Peyer's patch (tissue), 4 donors: ENCODE data around the gene CD4. TPM values are rescaled to one million over a fixed set of nuclear protein-coding genes. Genes with fewer than 3 reads are reported as not detected.

Source experiments
- DNase-seq, 3 donors: peaks; one replicate each; pipeline ENCODE4 v3.0.0-alpha.2; 2017 to 2019
- H3K27ac ChIP-seq, 4 donors: fragments of 200-600 bp; sonication (generic); one replicate each; pipeline ENCODE4 v1.5.1; 2016 to 2019
- H3K27me3 ChIP-seq, 2 donors: fragments of 200-600 bp; sonication (generic); one replicate each; pipeline ENCODE4 v1.5.1; 2019
- H3K36me3 ChIP-seq, 3 donors: fragments of 200-600 bp; sonication (generic); one replicate each; pipeline ENCODE4 v1.5.1; 2016 to 2019
- H3K4me1 ChIP-seq, 4 donors: fragments of 200-600 bp; sonication (generic); one replicate each; pipeline ENCODE4 v1.5.1; 2016 to 2019
- H3K4me3 ChIP-seq, 4 donors: fragments of 200-600 bp; sonication (generic); 1 replicate in 3 of 4; 2 replicates in 1 of 4; pipeline ENCODE4 v1.5.1; 2016 to 2019; ENCODE audit warnings: mild to moderate bottlenecking in 1 of 4
- H3K9me3 ChIP-seq, 4 donors: fragments of 200-600 bp; sonication (generic); one replicate each; pipeline ENCODE4 v1.5.1; 2016 to 2019; ENCODE audit warnings: mild to moderate bottlenecking in 1 of 4
- POLR2A ChIP-seq, 2 donors: fragments of 450-650 bp; IDR thresholded peaks; one replicate each; pipeline ENCODE4 v1.5.1; 2017; ENCODE audit warnings: antibody characterized with exemption in 2 of 2, mild to moderate bottlenecking in 2 of 2, moderate library complexity in 2 of 2
- total RNA-seq, 4 donors: library from RNA; depleted of rRNA; stranded (reverse); fragments of >200 nt; gene quantifications; one replicate each; pipeline ENCODE4 v1.1.0, GENCODE V29; 2016
- TF ChIP-seq, protein P1 (sequence below), 6 experiments: fragments of 450-650 bp in 4 of 6; fragments of 200-600 bp in 2 of 6; sonication (generic) in 1 of 6; IDR thresholded peaks; one replicate each; pipeline ENCODE4 v1.5.1; 2017 to 2019; ENCODE audit warnings: antibody characterized with exemption in 6 of 6, mild to moderate bottlenecking in 3 of 6, moderate library complexity in 1 of 6

The CD4 gene
- total RNA-seq, 4 donors from 2014 or later: 2.1 to 9.1 (median 4.0) TPM

DNA sequence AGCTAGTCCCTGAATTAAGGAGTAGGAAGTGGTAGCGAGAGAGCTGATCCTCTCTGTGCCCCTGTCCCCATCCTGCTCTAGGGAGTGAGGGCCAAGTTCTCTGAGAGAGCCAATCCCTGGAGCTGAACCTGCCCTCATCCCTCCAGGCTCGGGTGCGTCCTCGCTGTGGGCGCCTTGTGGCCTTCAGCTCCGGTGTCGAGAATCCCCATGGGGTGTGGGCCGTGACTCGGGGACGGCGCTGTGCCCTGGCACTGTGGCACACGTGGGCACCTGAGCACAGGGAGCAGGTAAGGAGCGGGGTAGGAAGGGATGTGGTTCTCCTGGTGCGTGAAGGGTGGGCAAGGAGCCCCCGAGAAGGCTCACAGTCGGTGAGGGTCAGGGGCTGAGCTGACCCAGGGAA is 49.5 kb downstream of the CD4 start:
- TF ChIP-seq, protein P1, sequence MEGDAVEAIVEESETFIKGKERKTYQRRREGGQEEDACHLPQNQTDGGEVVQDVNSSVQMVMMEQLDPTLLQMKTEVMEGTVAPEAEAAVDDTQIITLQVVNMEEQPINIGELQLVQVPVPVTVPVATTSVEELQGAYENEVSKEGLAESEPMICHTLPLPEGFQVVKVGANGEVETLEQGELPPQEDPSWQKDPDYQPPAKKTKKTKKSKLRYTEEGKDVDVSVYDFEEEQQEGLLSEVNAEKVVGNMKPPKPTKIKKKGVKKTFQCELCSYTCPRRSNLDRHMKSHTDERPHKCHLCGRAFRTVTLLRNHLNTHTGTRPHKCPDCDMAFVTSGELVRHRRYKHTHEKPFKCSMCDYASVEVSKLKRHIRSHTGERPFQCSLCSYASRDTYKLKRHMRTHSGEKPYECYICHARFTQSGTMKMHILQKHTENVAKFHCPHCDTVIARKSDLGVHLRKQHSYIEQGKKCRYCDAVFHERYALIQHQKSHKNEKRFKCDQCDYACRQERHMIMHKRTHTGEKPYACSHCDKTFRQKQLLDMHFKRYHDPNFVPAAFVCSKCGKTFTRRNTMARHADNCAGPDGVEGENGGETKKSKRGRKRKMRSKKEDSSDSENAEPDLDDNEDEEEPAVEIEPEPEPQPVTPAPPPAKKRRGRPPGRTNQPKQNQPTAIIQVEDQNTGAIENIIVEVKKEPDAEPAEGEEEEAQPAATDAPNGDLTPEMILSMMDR (IDR thresholded peaks at IDR 0.05): no peak
- TF ChIP-seq POLR2A (IDR thresholded peaks at IDR 0.05): no peak
- no peak for DNase-seq
- Histone ChIP-seq H3K27me3 (no peaks in the 10 kb centered on the region), H3K36me3 (peaks cover 0 to 13% (median 0%) of the 10 kb centered on the region in 3 donors), H3K9me3 (no peaks in the 10 kb centered on the region), H3K4me3 (no peak overlapping the region), H3K27ac (no peak overlapping the region), H3K4me1 (peaks cover 0 to 4% (median 0%) of the 10 kb centered on the region in 4 donors)

DNA sequence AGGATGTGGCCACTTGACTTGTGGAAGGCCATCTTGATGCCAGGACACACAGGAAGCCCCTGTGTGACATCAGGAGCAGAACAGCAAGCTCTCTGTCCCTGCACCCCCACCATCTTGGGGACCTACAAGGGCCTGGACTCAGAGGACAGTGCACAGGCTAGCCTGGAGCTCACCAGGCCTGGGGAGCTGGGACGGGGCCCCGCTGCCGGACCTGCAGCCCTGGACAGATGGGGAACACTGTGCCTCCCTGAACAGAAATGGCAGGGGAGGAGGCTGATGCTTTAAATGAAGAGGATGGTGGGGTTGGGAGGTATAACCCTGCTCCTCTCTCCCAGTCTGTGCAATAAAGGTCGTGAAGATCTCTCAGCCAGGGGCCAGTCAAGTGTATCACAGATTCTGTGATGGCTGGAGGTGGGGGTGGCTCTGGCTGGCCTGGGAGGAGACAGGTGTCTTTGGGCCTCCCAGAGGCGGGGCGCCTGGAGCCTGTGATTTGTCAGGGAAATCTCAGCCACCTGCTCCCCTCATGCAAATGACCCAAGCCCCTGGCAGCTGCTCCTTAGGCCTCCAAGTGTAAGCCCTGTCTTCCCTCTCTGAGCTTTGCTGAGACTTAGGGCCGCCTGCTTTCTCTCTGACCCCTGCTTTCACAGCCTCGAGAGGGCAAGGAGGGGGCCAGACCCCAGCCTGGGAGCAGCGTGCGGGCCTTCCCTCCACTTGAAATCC is 50.3 kb downstream of the CD4 start:
- H3K27me3 ChIP-seq: no peaks in the 10 kb centered on the region
- H3K4me1 ChIP-seq: peaks cover 0 to 4% (median 0%) of the 10 kb centered on the region in 4 donors
- H3K9me3 ChIP-seq: no peaks in the 10 kb centered on the region
- peak in 2 of 3 donors; percentile 81 to 88 for DNase-seq
- peaks cover 0 to 13% (median 0%) of the 10 kb centered on the region in 3 donors for H3K36me3 ChIP-seq
- H3K27ac ChIP-seq: peak overlapping the region in 1 of 4 donors; percentile 73
- no peak overlapping the region for H3K4me3 ChIP-seq
- TF ChIP-seq, protein P1 (IDR thresholded peaks at IDR 0.05): no peak
- no peak for TF ChIP-seq POLR2A (IDR thresholded peaks at IDR 0.05)

DNA sequence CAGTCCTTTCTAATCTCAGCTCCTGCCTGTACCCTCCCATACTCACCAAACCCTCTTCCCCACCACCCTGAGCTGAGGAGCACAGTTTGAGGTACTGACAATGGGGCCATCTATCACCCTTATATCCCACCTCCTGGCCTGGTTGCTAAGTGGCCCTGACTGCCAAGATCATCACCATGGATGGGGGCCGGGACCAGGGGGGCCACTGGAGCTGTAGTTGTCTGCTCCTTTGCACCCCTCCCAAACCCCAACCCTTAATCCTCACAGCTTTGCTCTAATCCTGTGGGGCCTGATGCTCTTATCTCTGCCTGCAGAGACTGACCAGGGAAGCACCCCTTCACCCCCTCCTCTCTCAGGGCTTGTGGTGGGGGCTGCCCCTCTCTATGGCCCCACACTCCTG is 51.0 kb downstream of the CD4 start:
- no peak for TF ChIP-seq POLR2A (IDR thresholded peaks at IDR 0.05)
- TF ChIP-seq, protein P1 (IDR thresholded peaks at IDR 0.05): no peak
- Histone ChIP-seq H3K27me3 (no peaks in the 10 kb centered on the region), H3K36me3 (peaks cover 0 to 13% (median 0%) of the 10 kb centered on the region in 3 donors), H3K4me3 (no peak overlapping the region), H3K9me3 (no peaks in the 10 kb centered on the region), H3K27ac (peak overlapping the region in 1 of 4 donors; percentile 73), H3K4me1 (peaks cover 0 to 4% (median 0%) of the 10 kb centered on the region in 4 donors)
- DNase-seq: no peak

DNA sequence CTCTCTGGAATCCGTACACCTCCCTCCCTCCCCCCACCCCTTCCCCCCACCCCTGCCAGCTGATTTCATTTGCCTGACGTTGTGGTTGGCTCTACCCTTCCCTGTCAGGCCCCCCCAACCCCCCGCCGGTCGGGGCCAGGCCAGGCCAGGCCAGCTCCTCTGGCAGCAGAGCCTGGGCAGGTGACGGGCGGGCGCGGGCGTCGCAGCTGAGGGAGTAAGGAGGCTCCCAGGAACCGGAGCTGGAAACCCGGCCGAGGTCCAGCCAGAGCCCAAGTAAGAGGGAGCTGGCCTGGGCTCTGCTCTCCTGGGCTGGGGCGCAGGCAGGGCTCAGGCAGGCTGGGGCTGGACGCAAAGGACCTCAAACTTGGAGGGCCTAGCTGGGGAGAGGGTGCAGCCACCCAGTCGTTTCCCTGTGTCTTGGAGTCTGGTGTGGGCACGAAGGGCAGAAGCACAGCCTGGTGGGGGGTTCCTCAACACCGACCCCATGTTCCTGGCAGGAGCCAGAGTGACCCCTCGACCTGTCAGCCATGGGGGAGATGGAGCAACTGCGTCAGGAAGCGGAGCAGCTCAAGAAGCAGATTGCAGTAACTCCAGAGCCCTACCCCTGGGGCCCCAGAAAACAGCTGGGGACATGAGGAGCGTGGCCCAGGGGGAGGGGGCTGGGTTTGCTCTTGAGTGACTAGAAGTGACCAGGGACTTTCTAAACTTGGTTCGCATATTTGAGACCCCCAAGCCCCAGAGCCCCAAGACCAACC is 51.6 kb downstream of the CD4 start, which contains the start of gene GNB3:
Gene GNB3 (plus strand): TSS at position 165 of the 755 bp plus-strand sequence. CDS start 363 bp downstream, at position 528.
- Histone ChIP-seq H3K27me3 (no peaks in the 10 kb centered on the region), H3K9me3 (no peaks in the 10 kb centered on the region), H3K27ac (peak within 1 kb of the TSS in 1 of 4 donors; percentile 73), H3K36me3 (peaks cover 0 to 19% (median 0%) of the 10 kb centered on the region in 3 donors), H3K4me1 (peaks cover 0 to 4% (median 0%) of the 10 kb centered on the region in 4 donors), H3K4me3 (no peak within 1 kb of the TSS)
- TF ChIP-seq, protein P1 (IDR thresholded peaks at IDR 0.05): no peak
- TF ChIP-seq POLR2A (IDR thresholded peaks at IDR 0.05): no peak
- DNase-seq: no peak

DNA sequence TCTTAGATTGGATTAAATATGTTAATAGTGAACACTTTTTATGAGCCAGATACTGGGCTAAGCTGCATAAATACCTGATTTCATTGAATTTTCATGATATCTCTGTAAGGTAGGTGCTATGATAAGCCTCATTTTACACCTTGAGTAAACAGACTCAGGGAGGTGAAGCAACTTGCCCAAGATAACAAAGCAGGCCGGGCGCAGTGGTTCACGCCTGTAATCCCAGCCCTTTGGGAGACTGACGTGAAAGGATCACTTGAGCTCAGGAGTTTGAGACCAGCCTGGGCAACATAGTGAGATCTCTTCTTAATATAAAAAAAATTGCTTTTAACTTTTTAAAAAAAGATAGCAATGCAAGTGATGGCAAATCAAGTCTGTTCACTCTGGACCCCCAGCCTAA is 52.7 kb downstream of the CD4 start:
- no peak overlapping the region for H3K4me3 ChIP-seq
- no peak for DNase-seq
- peaks cover 0 to 29% (median 0%) of the 10 kb centered on the region in 3 donors for H3K36me3 ChIP-seq
- no peak for TF ChIP-seq POLR2A (IDR thresholded peaks at IDR 0.05)
- TF ChIP-seq, protein P1 (IDR thresholded peaks at IDR 0.05): no peak
- H3K27ac ChIP-seq: no peak overlapping the region
- H3K4me1 ChIP-seq: peaks cover 0 to 4% (median 0%) of the 10 kb centered on the region in 4 donors
- no peaks in the 10 kb centered on the region for H3K27me3 ChIP-seq
- no peaks in the 10 kb centered on the region for H3K9me3 ChIP-seq
